Erythroblast (primary cell): ENCODE measurements around the gene ZNF385B.

Source experiments
- GATA1 ChIP-seq: IDR thresholded peaks from 2 replicates; pipeline ENCODE4 v1.6.1; 2011; ENCODE audit warnings: low read depth, mild to moderate bottlenecking, control low read depth, low read length, moderate library complexity
- POLR2A ChIP-seq: IDR thresholded peaks from 2 replicates; pipeline ENCODE4 v1.6.1; 2011; ENCODE audit warnings: mild to moderate bottlenecking, low read length

GRCh38 chr2:179817181-179817841, 44.1 kb downstream of the ZNF385B start:
- TF ChIP-seq POLR2A = no peak
- no peak for TF ChIP-seq GATA1
